Epithelial cell of proximal tubule (primary cell): ENCODE data around the gene ITPR2. TPM values are rescaled to one million over a fixed set of nuclear protein-coding genes. Genes with fewer than 3 reads are reported as not detected.
A peak's percentile ranks its signal among the peaks of the same experiment; 100 is the strongest.

Experiments used
- DNase-seq: peaks from one replicate; pipeline ENCODE4 v3.0.0-alpha.2; 2011; ENCODE audit warnings: low read depth
- H3K4me3 ChIP-seq: 2 replicates; pipeline ENCODE4 v1.5.1; 2011; ENCODE audit warnings: low read depth, mild to moderate bottlenecking, low read length
- total RNA-seq: library from RNA; depleted of rRNA; stranded (reverse); fragments of >200 nt; gene quantifications from 2 replicates; pipeline ENCODE4 v1.2.3, GENCODE V29; 2015
- TF ChIP-seq, protein P1 (sequence below): conservative IDR thresholded peaks from 2 replicates; pipeline ENCODE4 v1.5.1; 2012; ENCODE audit warnings: low read depth, mild to moderate bottlenecking, low read length

The ITPR2 gene
- total RNA-seq, 1 donor from 2014 or later, result 13.5 TPM

- no peak for DNase-seq
- TF ChIP-seq, protein P1, sequence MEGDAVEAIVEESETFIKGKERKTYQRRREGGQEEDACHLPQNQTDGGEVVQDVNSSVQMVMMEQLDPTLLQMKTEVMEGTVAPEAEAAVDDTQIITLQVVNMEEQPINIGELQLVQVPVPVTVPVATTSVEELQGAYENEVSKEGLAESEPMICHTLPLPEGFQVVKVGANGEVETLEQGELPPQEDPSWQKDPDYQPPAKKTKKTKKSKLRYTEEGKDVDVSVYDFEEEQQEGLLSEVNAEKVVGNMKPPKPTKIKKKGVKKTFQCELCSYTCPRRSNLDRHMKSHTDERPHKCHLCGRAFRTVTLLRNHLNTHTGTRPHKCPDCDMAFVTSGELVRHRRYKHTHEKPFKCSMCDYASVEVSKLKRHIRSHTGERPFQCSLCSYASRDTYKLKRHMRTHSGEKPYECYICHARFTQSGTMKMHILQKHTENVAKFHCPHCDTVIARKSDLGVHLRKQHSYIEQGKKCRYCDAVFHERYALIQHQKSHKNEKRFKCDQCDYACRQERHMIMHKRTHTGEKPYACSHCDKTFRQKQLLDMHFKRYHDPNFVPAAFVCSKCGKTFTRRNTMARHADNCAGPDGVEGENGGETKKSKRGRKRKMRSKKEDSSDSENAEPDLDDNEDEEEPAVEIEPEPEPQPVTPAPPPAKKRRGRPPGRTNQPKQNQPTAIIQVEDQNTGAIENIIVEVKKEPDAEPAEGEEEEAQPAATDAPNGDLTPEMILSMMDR, result no peak
- no peak overlapping the region for H3K4me3 ChIP-seq
Measured at GRCh38 chr12:26620907-26621306, 212.1 kb downstream of the ITPR2 start.

GRCh38 chr12:26617513-26617912 is 215.5 kb downstream of the ITPR2 start:
- TF ChIP-seq, protein P1, result no peak
- no peak for DNase-seq
- H3K4me3 ChIP-seq, result no peak overlapping the region

DNA sequence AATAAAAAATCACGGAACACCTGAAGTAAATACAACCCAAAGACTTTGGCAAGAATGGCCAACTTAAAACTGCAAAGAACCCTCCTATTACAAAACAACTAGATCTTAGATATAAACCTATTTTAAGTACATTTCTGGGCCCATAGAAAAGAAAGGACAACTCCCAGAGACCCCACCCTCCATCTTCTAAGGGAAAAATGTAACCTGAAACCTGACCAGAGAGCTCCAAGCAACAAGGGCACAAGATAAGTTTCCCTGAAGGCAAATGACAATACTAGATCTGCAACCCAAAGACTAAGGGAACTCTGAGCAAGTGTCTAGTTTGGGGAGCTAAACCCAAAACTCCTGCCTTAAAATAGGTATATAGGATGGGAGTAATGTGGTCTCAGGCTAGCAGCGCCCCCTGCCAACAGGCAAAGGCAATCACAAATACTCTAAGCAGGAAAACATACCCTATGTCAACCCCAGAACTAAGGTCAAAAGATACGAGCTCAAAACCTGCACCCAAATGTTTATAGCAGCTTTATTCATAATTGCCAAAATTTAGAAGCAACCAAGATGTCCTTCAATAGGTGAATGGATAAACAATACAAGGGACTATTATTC is 218.9 kb downstream of the ITPR2 start:
- TF ChIP-seq, protein P1, result peak; percentile 83
- H3K4me3 ChIP-seq, result no peak overlapping the region
- DNase-seq, result no peak

DNA sequence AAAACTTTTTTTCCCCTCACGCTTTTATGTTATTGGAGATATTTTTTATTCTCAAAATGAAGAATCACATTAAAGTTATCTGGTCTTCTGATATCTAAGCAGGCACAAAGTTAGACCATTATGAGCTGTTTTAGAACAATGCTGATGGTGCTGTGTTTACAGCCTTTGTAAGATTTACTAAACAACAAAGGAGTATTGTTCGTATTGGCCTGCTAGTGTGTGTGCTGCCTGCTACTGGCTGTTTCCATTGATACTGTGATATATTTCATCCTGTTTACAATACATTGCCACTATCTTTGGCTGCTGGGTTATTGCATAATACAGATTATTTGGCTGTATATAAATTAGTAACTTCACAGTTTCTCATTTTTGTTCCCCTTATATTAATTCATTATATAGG is 220.8 kb downstream of the ITPR2 start:
- DNase-seq, result no peak
- TF ChIP-seq, protein P1, result no peak
- H3K4me3 ChIP-seq, result no peak overlapping the region

- H3K4me3 ChIP-seq, result no peak overlapping the region
- no peak for DNase-seq
- TF ChIP-seq, protein P1, result no peak
Measured at GRCh38 chr12:26611598-26611997, 221.4 kb downstream of the ITPR2 start.

DNA sequence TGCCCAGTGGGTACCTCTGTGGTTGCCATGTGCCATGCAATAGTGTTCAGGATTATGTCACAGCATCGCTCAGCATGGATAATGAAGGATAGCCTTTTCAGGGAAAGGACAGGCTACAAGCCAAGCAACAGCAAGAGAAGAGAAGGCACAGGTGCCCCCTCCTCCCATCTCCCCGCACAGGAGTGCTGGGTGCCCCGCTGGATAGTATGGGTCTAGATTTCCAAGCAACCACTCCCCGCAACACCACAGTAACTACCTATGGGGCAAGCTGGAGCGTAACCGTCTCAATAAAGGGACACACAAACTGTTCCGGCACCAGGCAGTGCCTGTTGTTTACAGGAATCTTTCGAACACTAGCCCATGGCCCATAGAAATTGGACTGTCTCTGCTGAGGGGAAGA is 222.2 kb downstream of the ITPR2 start:
- no peak for DNase-seq
- no peak overlapping the region for H3K4me3 ChIP-seq
- TF ChIP-seq, protein P1, result no peak

GRCh38 chr12:26609986-26610385 is 223.0 kb downstream of the ITPR2 start:
- TF ChIP-seq, protein P1, result no peak
- no peak overlapping the region for H3K4me3 ChIP-seq
- DNase-seq, result no peak
